Measurements from ENCODE around the gene PLAAT2. TPM values are rescaled to one million over a fixed set of nuclear protein-coding genes. Genes with fewer than 3 reads are reported as not detected.

PLAAT2 gene
- total and polyA plus RNA-seq, 10 of the 15 experiments (the other 5 are each of a cell fraction or from before 2014, with no cell fraction given), result 4.6 to 25.9 (median 8.6) TPM

DNA sequence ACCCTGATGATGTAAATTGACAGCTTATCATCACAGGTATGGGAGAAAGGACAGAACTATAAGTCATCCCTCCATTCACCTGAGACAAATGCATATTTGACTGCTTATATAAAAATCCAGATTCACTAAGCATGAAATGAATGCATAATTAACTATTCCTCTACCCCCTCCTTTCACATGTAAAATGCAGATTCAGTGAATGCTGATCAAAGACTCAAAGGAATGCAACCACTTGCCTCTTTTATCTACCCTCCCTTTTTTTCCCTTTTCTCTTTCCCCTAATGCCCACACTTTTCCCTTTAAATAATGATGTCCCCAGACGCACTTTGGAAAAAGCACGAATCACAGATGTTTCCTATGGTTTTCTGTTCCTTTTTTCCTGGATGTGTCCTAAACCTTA lies 31.1 kb downstream of the PLAAT2 start:
- WGBS (ENCODE audit: insufficient coverage, insufficient replicate concordance, low lambda C conversion rate, missing lambda C conversion rate), result 100% methylated on average over 2 of the region's 2 CpGs
- H2AFZ ChIP-seq (ENCODE audit: control insufficient read depth, low read depth, low read length), result no peak overlapping the region
- H3K9ac ChIP-seq (ENCODE audit: control insufficient read depth, insufficient read depth, low read length), result no peak overlapping the region
- H3K4me1 ChIP-seq (ENCODE audit: control insufficient read depth, insufficient read depth, low read length), result peaks cover 31% of the 10 kb centered on the region
- SMC1A ChIA-PET (ENCODE audit: uncharacterized antibody, unreplicated experiment), result interaction anchor here (0.8 to 2.2 kb wide), 3 partner anchors 17 to 53 kb away, joined by 3 to 6 read pairs (median 3); no protein-coding TSS in a partner anchor
- H3K27me3 ChIP-seq (replicated peaks in 1 of 2; ENCODE audit: control insufficient read depth in 2 of 2, insufficient read depth in 2 of 2, low read length in 1 of 2), result no peaks in the 10 kb centered on the region
- H3K9me3 ChIP-seq (replicated peaks; ENCODE audit: control insufficient read depth, insufficient read depth, low read length), result no peaks in the 10 kb centered on the region
- BruUV-seq (replicated peaks), result no TSS peak
- H3K27ac ChIP-seq (ENCODE audit: control insufficient read depth, insufficient read depth), result no peak overlapping the region
- DNase-seq (ENCODE audit: low read depth, low spot score), result no peak
- no peaks in the 10 kb centered on the region for H4K20me1 ChIP-seq (ENCODE audit: control insufficient read depth, insufficient read depth)
- no peaks in the 10 kb centered on the region for H3K36me3 ChIP-seq (ENCODE audit: control insufficient read depth in 2 of 2, insufficient read depth in 2 of 2, low read length in 1 of 2)
- intact Hi-C loops (cut with micrococcal nuclease; ENCODE audit: unreplicated experiment), result no loop called here
- POLR2A ChIA-PET, result no interaction called here
- no peak for FAIRE-seq
- no peak overlapping the region for H3K4me3 ChIP-seq
- in situ Hi-C loops (cut with MboI), result no loop called here
- ATAC-seq, result no peak
- CTCF ChIA-PET, result interaction anchor here (0.8 to 3.2 kb wide), 4 partner anchors 25 to 131 kb away, joined by 3 to 9 read pairs (median 5); no protein-coding TSS in a partner anchor
- no peak overlapping the region for H3K4me2 ChIP-seq (ENCODE audit: control insufficient read depth, insufficient read depth)
- RAD21 ChIA-PET (ENCODE audit: unreplicated experiment), result interaction anchor here (1.0 to 2.2 kb wide), 2 partner anchors 31 to 35 kb away, joined by 3 to 7 read pairs; partner anchors contain the start of gene PLAAT2
- no peaks in the 10 kb centered on the region for H3K79me2 ChIP-seq (ENCODE audit: control insufficient read depth, insufficient read depth, low read length)
- TF ChIP-seq MEF2A (IDR thresholded peaks at IDR 0.05; ENCODE audit: insufficient read depth, low read depth, low read length) (no peak), RB1 (IDR thresholded peaks at IDR 0.05; ENCODE audit: borderline replicate concordance) (no peak), ESRRA (IDR thresholded peaks at IDR 0.05; ENCODE audit: low read length) (no peak), KDM1A (IDR thresholded peaks at IDR 0.05; ENCODE audit: borderline replicate concordance) (no peak), RAD21 (IDR thresholded peaks at IDR 0.05; ENCODE audit: insufficient read depth, low read depth, low read length) (no peak)
- TF ChIP-seq, protein P1, sequence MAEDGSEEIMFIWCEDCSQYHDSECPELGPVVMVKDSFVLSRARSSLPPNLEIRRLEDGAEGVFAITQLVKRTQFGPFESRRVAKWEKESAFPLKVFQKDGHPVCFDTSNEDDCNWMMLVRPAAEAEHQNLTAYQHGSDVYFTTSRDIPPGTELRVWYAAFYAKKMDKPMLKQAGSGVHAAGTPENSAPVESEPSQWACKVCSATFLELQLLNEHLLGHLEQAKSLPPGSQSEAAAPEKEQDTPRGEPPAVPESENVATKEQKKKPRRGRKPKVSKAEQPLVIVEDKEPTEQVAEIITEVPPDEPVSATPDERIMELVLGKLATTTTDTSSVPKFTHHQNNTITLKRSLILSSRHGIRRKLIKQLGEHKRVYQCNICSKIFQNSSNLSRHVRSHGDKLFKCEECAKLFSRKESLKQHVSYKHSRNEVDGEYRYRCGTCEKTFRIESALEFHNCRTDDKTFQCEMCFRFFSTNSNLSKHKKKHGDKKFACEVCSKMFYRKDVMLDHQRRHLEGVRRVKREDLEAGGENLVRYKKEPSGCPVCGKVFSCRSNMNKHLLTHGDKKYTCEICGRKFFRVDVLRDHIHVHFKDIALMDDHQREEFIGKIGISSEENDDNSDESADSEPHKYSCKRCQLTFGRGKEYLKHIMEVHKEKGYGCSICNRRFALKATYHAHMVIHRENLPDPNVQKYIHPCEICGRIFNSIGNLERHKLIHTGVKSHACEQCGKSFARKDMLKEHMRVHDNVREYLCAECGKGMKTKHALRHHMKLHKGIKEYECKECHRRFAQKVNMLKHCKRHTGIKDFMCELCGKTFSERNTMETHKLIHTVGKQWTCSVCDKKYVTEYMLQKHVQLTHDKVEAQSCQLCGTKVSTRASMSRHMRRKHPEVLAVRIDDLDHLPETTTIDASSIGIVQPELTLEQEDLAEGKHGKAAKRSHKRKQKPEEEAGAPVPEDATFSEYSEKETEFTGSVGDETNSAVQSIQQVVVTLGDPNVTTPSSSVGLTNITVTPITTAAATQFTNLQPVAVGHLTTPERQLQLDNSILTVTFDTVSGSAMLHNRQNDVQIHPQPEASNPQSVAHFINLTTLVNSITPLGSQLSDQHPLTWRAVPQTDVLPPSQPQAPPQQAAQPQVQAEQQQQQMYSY (CRISPR knock-in tag; IDR thresholded peaks at IDR 0.05), result no peak

Measured in GM12878 (cell line).